HT-29 (cell line): Measurements from ENCODE around the gene PDS5A. TPM values are rescaled to one million over a fixed set of nuclear protein-coding genes. Genes with fewer than 3 reads are reported as not detected.
A peak's percentile ranks its signal among the peaks of the same experiment; 100 is the strongest.
"Not testable (repeated sequence)": the region's sequence is repeated elsewhere in the genome, so short reads cannot be mapped to it uniquely, and the experiment has no call there.

Experiments
- DNase-seq: peaks from one replicate; pipeline ENCODE4 v3.0.0-alpha.2; 2015; ENCODE audit warnings: low spot score
- total RNA-seq: library from RNA; depleted of rRNA; stranded (reverse); fragments of >200 nt; shearing (Covaris generic); gene quantifications from 2 replicates; pipeline ENCODE4 v1.2.3, GENCODE V29; 2014; rRNA removed

Gene PDS5A, protein sequence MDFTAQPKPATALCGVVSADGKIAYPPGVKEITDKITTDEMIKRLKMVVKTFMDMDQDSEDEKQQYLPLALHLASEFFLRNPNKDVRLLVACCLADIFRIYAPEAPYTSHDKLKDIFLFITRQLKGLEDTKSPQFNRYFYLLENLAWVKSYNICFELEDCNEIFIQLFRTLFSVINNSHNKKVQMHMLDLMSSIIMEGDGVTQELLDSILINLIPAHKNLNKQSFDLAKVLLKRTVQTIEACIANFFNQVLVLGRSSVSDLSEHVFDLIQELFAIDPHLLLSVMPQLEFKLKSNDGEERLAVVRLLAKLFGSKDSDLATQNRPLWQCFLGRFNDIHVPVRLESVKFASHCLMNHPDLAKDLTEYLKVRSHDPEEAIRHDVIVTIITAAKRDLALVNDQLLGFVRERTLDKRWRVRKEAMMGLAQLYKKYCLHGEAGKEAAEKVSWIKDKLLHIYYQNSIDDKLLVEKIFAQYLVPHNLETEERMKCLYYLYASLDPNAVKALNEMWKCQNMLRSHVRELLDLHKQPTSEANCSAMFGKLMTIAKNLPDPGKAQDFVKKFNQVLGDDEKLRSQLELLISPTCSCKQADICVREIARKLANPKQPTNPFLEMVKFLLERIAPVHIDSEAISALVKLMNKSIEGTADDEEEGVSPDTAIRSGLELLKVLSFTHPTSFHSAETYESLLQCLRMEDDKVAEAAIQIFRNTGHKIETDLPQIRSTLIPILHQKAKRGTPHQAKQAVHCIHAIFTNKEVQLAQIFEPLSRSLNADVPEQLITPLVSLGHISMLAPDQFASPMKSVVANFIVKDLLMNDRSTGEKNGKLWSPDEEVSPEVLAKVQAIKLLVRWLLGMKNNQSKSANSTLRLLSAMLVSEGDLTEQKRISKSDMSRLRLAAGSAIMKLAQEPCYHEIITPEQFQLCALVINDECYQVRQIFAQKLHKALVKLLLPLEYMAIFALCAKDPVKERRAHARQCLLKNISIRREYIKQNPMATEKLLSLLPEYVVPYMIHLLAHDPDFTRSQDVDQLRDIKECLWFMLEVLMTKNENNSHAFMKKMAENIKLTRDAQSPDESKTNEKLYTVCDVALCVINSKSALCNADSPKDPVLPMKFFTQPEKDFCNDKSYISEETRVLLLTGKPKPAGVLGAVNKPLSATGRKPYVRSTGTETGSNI (N-terminal part only)
- 38.0 and 40.5 TPM in 2 replicates for total RNA-seq

DNA sequence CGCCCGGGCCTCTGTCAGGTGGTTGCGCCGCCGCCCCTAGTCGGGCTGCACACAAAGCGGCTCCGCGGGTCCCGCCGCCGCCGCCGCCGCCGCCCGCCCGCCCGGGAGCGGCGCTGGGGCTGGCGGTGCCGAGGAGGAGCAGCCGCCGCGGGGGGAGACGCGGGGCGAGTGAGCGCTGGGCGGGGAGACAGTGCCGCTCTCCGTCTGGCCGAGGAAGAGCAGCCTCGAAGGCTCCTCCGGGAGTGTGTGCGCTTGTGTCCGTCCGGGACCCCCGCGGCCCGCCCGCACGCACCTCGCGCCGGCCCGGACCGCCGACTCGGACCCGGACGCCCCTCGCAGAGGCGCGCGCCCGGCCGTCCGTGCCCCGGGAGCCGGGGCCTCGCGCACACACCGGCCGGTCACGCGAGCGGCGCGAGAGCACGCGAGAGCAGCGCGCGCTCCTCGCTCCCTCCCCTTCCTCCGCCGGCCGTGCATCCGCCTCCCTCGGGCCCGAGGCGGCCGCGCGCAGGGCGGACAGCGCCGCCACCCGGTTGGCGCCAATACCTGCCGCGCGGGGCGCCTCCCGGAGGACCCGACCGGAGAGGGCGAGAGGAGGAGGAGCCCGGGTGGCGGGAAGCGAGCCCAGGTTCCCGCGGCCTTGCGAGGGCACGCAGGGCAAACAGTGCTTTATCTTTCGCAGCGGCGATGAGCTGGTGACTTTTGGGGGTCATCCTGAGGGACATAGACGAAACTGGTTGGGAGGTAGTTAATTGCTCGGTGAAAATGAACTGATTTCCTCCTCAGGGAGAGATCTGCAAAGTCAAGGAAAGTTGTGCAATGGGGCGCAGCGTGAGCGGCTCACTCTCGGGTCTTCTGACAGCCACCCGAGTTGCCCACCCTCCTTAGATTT, at the start of gene PDS5A:
PDS5A (minus strand) TSS at position 423 of the 889 bp plus-strand sequence. CDS start 1,334 bp downstream, outside the sequence.
- peak; percentile 87 for DNase-seq

DNA sequence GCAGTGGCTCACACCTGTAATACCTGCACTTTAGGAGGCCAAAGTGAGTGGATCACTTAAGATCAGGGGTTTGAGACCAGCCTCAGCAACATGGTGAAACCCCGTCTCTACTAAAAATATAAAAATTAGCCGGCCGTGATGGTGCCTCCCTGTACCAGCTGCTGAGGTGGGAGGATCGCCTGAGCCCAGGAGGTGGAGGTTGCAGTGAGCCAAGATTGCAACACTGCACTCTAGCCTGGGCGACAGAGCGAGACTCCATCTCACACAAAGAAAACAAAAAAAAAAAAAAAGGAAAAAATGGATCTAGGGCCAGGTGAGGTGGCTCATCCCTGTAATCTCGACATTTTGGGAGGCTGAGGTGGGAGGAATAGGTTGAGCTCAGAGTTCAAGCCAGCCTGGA, 46.3 kb upstream of the PDS5A start:
- not testable (repeated sequence) for DNase-seq

DNA sequence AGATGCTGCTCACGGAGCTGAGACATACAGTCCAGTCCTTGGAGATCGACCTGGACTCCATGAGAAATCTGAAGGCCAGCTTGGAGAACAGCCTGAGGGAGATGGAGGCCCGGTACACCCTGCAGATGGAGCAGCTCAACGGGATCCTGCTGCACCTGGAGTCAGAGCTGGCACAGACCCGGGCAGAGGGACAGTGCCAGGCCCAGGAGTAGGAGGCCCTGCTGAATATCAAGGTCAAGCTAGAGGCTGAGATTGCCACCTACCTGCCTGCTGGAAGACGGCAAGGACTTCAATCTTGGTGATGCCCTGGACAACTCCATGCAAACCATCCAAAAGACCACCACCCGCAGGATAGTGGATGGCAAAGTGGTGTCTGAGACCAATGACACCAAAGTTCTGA, 43.4 kb upstream of the PDS5A start:
- not testable (repeated sequence) for DNase-seq

DNA sequence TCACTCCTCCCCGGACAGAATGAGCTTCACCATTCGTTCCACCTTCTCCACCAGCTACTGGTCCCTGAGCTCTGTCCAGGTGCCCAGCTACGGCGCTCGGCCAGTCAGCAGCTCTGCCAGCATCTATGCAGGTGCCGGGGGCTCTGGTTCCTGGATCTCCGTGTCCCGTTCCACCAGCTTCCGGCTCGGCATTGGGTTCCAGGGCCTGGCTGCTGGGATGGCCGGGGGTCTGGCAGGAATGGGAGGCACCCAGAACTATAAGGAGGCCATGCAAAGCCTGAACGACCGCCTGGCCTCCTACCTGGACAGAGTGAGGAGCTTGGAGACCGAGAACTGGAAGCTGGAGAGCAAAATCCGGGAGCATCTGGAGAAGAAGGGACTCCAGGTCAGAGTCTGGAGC, 42.5 kb upstream of the PDS5A start:
- no peak for DNase-seq

DNA sequence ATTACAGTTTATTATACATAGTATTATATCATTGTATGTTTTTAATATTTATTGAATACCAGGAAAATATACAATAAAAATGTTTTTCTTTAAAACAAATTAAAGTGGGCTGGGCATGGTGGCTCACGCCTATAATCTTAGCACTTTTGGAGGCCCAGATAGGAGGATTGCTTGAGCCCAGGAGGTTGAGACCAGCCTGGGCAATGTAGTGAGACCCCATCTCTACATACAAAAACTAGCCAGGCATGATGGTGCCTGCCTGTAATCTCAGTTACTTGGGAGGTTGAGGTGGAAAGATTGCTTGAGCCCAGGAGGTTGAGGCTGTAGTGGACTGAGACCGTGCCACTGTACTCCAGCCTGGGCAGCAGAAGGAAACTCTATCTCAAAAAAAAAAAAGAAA, 38.3 kb upstream of the PDS5A start:
- no peak for DNase-seq

DNA sequence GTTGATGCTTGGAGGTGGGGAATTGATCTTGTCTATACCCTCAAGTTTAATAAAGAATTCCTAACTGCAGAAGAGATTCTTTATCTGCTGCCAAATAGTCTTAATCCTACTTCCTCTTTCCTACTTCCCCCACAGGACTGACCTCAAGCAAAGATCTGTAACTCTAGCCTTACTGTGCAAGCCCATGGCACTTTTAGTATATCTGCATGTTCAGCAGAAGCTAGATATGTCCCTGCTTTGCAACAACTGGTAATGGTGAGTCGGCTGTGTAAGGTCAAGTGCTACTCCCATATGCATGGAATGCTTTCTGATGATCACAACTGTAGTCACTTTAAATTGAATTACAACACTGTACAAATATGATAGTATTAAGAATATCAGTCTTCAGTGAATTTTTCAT, 26.3 kb upstream of the PDS5A start:
- DNase-seq = no peak

DNA sequence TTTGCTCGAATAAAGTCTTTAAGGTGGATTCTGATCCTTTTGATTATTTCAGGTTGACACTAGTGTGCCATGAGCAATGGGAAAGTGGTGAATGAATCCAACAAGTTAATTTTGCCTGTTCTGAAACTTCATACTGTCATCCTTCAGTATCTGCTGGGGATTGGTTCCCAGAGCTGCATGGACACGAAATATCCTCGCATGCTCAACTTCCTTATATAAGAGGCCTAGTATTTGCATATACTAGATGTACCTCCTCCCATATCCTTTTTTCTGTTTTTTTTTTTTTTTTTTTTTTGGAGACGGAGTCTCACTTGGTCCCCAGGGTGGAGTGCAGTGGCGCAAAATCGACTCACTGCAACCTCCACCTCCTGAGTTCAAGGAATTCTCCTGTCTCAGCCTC, 23.0 kb upstream of the PDS5A start:
- DNase-seq = no peak

DNA sequence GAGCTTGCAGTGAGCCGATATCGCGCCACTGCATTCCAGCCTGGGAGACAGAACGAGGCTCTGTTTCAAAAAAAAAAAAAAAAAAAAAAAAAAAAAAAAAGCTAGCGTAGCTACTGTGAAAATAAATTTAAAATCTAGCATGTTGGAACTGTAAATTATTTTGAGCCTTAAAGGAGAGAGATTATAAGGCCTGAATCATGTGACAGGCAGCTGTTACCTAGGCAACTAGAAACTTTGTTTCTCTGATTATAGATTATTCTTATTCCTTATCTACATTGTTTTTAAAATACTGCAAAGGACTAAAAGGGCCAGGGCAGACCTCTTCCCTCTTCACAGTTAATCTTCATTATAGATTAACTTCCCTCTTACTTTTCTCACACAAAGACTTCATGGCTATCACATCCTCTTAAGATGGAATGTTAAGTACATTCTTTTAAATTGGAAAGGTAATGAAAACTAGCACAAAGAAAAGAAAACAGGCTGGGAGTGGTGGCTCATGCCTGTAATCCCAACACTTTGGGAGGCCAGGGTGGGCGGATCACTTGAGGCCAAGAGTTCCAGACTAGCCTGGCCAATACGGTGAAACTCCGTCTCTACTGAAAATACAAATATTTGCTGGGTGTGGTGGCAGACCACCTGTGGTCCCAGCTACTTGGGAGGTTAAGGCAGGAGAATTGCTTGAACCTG, 21.1 kb upstream of the PDS5A start:
- no peak for DNase-seq

DNA sequence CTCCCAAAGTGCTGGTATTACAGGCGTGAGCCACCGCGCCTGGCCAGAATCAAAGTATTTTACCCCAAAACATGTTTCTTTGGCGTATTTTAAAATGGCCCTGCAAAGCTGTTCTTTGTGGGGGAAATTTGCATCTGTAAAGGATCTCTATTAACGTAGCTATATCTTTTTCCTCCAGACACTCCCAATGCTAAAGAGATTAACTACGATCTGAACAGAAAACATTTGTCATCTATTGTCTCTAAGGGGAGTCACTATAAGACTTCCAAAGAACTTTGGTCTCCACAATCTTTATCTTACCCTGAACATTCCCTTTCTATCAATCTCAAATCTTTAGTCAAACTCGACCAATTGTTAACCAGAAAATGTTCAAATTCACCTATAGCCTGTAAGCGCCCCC, 19.1 kb upstream of the PDS5A start:
- DNase-seq = no peak

DNA sequence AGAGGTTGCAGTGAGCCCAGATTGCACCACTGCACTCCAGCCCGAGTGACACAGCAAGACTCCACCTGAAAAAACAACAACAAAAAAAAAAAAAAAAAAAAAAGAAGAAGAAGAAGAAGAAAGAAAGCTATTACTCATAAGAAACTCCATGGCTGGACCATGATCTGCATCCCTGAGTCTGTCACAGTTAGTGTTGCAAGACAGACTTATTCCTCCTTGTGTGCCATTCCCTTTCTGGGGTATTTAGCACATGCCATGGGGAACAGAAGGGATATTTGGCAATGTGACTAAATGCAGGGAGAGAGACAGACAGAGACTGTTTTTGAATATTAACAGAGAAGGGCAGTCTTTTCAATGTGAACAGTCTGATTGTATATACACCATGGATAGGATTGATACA, 16.7 kb upstream of the PDS5A start:
- no peak for DNase-seq

DNA sequence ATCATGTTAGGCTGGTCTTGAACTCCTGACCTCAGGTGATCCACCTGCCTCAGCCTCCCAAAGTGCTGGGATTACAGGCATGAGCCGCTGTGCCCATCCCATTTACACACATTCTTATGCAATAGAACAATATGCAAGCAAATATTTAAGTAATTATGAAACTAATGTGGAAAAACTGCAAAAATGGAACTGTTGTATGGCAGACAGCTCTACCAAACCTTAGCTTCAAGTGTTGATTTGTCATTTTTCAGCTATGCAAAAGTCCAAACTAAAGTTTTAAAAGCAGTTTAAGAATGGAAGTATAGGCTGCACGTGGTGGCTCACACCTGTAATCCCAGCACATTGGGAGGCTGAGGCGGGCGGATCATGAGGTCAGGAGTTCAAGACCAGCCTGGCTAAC, 11.7 kb upstream of the PDS5A start:
- DNase-seq = not testable (repeated sequence)

DNA sequence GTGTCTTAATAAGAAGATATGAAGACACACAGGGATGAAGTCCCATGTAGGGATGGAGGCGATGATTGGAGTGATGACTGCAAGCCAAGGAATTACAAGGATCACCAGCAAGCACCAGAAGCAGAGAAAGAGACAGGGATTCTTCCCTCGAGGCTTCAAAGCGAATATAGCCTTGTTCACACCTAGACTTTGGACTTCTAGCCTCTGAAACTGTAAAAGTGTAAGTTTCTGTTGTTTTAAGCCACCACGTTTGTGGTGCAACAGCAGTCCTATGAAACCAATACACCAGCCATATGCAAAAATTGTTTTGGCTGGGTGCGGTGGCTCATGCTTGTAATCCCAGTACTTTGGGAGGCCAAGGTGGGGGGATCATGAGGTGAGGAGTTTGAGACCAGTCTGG, 9.8 kb upstream of the PDS5A start:
- no peak for DNase-seq

DNA sequence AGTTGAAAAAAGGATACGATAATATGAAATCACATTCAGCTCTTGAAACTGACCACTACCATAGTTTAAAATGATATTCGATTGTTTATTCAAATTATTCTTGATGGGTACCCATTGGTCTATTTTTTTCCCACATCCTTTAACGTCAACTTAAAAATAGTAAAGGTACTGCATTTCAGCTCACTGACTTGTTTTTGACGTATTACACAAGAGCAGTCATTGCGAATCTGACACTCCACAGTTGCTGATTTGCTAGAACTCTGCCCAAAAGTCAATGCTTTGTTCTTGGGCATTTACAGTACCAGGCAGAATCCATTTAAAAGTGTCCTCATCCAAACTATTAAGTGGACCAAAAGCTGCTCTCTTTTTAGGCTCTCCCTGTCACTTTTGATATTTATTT, 1.2 kb upstream of the PDS5A start:
- no peak for DNase-seq

DNA sequence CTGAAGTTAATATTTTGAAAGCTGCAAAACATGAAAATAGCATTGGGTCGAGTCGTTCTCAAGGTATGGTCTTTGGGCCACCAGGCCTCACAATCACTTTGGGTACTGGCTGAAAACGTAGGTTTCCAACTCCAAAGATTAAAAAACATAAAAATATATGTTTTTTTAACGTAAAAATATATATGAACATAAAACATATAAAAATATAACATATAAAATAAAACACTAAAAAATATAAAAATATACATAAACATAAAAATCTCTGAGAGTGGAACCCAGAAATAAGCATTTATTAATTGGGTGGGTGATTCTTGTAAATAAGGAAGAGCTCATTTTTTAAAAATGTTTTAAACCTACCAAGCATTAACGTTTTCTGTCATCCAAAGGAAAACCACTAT, 666 bp upstream of the PDS5A start:
- DNase-seq = no peak

DNA sequence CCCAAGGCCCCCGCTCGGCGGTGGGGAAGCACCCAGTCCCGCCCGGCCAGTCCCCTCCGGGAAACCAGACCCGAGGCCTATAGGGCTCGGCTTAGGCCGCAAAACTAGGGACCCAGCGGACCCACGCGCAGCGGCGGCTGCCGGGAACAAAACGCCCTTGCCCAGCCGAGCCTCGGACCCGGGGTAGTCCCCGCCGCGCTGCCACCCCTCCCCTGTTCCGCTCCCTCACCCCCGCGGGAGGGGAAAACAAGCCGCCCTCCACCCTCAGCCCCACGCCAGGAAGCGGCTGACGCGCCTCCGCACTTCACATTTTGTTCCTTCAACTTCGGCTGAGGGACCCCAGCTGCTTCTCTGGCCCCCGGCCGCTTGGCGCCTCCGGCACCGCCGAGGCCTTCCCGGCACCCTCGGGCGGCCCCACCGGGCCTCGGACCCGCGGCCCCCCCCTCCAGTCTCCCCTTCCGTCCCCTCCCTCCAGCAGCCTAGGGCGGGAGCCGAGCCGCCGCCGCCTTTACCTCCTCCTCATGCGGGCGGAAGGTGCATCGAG, 694 bp downstream of the PDS5A start:
- peak; percentile 25 for DNase-seq

DNA sequence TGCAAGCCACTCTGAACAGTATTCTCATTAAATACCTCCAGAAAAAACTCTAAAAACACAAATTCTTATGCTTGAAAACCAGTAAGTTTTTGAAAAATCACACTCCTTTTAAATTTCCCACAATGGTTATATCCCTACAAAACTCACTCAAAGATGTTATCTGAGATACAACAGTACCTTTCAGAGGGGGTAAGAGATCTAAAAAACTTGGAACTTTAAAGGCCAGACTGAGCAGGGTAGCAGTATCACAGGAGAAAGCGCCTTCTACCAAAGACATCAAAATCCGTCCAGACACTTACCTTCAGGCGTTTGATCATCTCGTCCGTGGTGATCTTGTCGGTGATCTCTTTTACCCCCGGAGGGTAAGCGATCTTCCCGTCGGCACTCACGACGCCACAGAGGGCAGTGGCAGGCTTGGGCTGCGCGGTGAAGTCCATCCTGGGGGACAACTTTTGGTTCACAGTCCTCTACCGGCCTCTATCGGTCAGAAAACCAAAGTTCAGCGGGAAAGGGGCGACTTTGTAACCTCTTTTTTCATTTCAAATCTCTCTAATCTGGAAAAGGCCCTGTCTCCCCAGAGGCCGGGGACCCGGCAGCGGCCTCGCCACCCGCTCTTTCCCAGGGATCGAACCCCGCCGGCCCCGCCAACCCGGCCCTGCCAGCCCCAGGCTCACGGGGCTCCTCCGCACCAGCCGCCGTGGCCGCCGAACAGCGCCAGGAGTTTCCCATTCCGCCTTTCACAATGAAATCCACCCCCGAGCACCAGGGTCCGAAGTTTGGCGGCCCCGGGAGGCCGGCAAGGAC, 1.4 kb downstream of the PDS5A start:
- DNase-seq = peak; percentile 92

DNA sequence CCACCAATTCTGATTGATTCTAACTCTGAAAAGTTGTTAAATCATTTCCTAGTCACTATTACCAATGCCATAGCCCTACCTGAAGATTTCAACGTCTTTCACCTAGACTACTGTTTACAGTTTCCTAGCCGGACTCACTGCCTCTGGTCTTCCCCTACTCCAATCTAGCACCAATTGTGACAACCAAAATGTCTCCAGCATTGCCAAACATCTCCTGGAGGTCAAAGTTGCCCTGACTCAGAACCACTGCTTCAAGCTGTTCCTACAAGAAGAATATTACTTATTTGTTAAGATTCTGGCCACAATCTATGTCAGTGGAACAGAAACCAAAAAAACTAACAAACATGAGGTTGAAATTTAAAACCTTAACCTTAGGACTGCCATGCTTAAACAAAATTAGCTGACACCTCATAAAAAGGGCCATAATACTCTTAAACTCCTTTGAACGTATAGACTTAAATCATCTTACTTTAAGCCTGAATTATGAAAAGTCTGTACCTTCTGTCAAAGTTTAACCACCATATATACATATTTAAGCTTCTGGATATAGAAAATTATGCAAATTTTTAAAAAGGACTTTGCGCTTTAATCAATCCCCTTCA, 2.1 kb downstream of the PDS5A start:
- DNase-seq = no peak

DNA sequence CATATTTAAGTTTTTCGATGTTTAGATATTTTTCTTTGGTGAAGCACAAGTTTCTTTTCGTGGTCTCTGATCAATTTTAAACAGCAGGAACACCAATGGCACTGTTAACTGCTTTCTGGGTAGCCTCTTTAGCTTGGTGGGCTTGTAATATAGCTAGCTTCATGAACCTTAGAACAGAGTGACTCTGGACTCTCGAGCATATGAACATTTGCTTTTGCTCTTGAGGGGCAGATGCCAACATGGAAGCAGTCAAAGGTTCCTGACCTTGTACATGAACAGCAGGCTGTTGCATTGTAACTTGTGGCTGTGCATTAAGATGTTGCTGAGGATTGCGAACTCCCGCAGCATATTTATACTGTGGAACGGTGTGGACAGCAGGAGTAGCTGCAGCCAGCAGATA, 4.7 kb downstream of the PDS5A start:
- not testable (repeated sequence) for DNase-seq
